Right lung (tissue), 5 donors: ENCODE measurements around the gene PKM. TPM values are rescaled to one million over a fixed set of nuclear protein-coding genes. Genes with fewer than 3 reads are reported as not detected.
A peak's percentile ranks its signal among the peaks of the same experiment; 100 is the strongest.
"Not testable (repeated sequence)": the region's sequence is repeated elsewhere in the genome, so short reads cannot be mapped to it uniquely, and the experiment has no call there.

Source experiments
- DNase-seq, 2 donors: peaks; one replicate each; pipeline ENCODE4 v3.0.0-alpha.2; 2013
- polyA plus RNA-seq, 5 donors: library from polyadenylated mRNA; unstranded; fragments of 120-200 nt; gene quantifications; one replicate each; pipeline versions ENCODE4 v1.2.1 to v1.2.3, GENCODE V29; 2013; ENCODE audit warnings: inconsistent platforms in 1 of 5, low replicate concordance in 1 of 5; ENCODE audit not compliant: insufficient read length in 5 of 5, insufficient read depth in 1 of 5

The PKM gene
- polyA plus RNA-seq, 5 donors, result 431 to 641 (median 574) TPM

DNA sequence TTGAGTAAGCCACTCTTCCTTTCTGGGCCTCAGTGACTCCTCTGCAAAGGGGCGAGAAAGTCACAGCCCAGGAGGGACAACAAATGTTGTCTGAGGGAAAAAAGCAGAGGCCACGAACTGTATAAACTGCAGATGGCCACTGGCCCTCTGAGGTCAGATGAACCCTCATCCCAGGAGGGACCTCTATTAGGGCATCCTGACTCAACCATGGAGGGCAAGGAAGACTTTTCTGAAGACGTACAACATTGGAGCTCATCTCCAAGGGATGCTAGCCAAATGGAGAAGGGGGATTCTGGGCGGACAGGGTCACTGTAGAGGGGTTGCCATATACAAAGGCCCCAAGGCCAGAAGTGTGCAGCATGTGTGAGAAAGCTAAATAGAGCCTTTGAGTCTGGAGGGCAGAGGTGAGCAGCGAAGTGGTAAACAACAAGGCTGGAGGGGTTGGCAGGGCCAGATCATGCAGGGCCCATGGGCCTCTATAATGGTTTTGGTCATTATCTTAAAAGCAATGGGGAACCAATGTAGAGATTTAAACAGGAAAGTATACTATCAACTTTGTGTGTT lies 50.1 kb downstream of the PKM start:
- no peak for DNase-seq

GRCh38 chr15:72179950-72180581 lies 50.9 kb downstream of the PKM start:
- no peak for DNase-seq

DNA sequence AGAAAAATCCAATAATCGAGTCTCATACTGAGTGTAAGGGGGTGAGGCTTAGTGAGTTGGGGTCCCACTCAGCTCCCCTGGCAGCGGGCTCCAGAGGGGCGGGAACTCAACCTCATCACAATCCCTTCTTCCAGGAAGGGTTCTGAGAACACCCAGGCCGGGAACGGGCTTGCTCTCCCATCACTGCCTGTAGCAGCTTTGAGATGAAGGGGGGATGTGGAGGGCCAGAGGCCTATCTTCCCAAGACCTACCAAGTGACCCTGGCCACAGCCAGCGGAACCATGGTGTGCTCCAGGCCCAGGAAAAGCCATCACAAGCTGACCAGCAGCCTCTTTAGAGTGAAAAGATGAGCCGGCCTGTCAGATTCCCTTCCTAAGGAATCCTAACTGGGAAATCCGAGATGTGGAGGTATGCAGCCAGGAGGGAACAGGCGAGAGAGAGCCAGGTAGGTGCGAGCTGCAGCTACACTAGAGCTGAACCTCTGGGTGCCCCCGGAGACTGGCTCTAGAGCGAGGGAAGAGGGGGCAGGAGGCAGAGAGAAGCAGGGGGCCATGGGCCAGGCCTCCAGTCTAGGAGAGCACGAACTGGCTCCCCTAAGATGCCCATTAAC lies 51.9 kb downstream of the PKM start:
- DNase-seq, result no peak

DNA sequence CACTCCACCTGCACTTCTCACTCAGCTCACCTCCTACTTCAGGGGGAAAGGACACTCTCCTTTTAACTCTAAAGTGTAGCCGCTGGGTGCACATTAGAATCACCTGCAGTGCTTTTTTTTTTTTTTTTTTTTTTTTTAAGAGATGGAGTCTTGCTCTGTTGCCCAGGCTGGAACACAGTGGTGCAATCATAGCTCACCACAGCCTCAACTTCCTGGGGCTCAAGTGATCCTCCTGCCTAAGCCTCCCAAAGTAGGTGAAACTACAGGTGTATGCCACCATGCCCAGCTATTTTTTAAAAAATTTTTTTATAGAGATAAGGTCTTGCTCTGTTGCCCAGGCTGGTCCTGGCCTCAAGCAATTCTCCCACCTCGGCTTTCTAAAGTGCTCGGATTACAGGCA lies 54.2 kb downstream of the PKM start:
- no peak for DNase-seq

DNA sequence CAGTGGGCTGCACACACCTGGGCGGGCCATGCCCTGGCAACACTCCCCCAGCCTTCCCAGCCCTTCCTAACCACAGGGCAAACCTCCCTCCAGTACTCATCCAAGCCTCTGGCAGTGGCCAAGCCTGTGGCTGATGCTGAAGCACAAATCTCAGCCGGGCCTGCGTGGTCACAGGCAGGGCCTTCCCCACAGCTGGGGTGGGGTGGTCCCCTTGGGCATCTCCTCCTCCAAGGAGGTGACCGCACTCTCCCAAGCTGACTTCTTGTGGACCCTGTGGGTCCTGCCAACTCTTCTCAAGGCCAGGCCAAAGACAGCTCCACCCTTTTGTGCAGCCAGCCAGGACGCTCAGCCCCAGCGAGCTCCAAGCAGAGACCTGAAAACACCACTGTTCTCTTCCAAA lies 54.8 kb downstream of the PKM start:
- DNase-seq, result no peak

GRCh38 chr15:72175186-72176044 lies 55.6 kb downstream of the PKM start:
- DNase-seq, result no peak

DNA sequence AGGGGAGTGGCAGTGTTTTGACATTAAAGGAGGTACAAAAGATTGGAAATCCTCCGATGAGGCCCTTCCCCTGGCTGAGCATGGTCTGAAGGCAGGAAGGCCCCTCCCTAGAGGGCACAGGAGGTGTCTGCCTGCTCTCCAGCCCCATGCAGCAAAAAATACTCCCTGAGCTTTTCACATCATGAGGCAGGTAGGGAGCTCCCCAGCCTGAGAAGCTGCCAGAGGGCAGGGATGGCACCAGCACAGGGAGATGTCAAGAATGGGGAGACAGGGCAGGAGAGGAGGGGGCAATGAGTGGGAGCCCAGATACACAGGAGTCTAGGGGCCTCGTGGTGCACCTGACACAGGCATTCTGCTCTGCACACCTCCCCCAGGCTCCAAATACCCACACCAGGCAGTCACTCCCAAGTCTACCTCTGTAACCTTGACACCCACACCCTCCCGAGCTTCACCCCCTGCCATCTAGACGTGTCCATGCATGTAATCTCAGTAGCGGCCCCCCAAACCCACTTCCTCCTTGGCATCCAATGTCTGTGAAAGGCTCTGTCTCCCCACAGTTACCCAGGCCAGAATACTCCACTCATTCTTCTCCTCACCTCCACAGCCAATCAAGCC lies 56.3 kb downstream of the PKM start:
- no peak for DNase-seq

DNA sequence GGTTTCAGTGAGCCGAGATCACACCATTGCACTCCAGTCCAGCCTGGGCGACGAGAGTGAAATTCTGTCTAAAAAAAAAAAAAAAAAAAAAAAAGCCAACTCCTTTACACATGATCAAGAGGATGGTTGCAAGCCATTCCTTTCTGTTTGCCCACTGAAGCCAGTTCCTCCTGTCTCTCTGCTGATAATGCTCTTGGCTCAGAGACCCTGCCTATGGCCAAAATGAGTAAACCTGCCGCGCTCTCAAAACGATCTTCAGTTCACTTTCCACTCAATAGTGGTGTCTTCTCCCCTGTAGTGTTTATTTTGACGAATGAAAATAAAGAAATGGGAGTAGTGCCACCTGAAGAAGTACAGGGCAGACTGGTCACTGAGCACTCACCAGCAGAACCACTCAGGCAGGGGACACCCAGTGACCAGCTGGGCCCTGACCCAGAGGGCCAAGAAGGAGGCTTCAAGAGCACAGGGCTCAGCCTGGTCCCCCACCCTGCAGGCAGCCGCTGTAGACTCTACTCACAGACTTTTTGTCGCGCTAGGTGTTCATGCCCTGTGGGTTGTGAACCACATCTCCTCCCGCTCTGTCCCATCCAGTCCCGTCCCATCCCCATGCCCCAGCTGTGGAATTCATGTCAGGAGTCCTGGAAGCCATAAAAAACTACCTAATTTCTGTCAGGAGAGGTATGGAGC lies 57.0 kb downstream of the PKM start:
- DNase-seq, result no peak

DNA sequence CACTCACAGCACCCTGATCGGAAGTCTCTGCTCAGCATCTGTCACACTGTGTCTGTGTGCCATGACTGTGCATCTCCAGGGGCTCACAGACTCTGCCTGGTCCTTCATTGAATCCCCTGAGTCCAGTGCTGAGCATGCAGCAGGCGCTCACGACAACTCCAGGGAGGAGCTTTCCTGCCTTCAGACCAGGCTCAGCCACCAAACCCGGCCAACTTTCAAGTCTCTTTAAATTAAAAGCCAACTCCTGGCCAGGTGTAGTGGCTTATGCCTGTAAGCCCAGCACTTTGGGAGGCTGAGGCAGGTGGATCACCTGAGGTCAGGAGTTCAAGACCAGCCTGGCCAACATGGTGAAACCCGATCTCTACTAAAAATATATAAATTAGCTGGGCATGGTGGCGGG lies 57.6 kb downstream of the PKM start:
- no peak for DNase-seq

GRCh38 chr15:72172796-72173195 lies 58.2 kb downstream of the PKM start:
- no peak for DNase-seq

DNA sequence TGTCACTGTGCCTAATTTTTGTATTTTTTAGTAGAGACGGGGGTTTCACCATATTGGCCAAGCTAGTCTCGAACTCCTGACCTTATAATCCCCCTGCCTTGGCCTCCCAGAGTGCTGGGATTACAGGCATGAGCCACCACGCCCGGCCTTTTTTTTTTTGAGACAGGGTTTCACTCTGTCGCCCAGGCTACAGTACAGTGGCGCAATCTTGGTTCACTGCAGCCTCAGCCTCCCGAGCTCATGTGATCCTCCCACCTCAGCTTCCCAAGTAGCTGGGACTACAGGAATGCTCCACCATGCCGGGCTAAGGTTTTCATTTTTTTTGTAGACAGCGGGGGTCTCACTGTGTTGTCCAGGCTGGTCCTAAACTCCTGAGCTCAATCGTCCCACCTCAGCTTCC lies 59.0 kb downstream of the PKM start:
- DNase-seq, result not testable (repeated sequence)

GRCh38 chr15:72170691-72171090 lies 60.3 kb downstream of the PKM start:
- no peak for DNase-seq

GRCh38 chr15:72169921-72170611 lies 60.9 kb downstream of the PKM start:
- no peak for DNase-seq

GRCh38 chr15:72169236-72169920 lies 61.6 kb downstream of the PKM start:
- no peak for DNase-seq

DNA sequence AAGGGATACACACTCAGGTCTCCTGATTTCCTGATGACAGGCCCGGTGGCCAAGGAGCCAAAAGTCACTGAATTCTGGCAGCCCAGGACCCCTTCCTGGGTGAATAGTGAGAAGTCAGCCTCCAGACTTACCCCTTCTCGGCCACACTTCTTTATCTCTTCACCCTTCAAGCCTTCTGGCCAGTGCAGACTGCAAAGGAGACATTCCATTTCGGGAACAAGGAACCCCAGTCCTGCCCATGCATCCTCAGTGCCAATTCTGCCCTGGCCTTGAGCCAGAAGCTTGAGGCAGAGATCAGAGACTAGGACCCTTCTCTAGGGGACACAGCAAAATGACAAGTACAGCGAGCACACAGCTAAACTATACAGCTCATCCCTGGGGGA lies 62.2 kb downstream of the PKM start:
- DNase-seq, result no peak

GRCh38 chr15:72168131-72168807 lies 62.7 kb downstream of the PKM start:
- DNase-seq, result peak; percentile 85 to 87

DNA sequence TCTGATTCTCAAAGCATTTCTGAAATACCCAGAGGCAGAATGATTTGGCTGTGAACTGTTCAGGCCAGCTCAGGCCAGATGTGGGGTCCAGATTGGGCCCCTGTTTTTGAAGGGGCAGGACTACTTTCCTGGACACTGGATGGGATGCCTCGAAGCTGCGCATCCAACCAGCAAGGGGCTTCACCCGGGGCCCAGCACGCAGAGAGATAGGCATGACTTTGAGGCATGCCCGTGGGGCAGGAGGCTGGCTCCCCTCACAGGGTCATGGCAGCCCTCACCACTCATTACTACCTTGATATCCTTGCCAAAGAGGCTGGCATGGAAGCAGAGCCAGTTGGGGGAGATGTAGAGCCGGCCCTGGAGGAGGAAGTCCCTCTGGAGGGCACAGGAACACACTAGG lies 63.5 kb downstream of the PKM start:
- DNase-seq, result no peak

GRCh38 chr15:72166716-72167417 lies 64.1 kb downstream of the PKM start:
- no peak for DNase-seq

DNA sequence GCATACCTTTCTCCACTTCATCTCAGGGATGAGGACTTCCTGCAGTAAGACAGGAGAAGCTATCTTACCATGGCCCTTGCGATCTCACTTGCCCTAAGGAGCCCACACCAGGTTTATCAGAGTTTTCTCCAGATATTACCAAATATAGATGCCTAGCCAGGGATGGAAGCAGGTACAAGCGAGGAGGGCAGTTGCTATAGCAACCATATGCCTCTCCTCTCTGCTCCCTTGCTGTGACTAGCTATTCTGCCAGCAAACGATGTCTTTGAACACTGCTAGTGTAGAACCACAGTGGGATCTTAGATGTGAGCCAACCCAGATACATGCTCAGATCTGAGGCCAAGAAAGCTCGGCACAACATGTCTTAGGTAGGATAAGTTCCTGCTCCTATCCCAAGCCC lies 67.3 kb downstream of the PKM start:
- no peak for DNase-seq
